Esophagus squamous epithelium (tissue), 4 donors: ENCODE results near the gene ZNF638.

Experiments
- POLR2A ChIP-seq, 4 donors: fragments of 450-650 bp; IDR thresholded peaks; one replicate each; pipeline ENCODE4 v1.6.1; 2017; ENCODE audit warnings: antibody characterized with exemption in 4 of 4, mild to moderate bottlenecking in 4 of 4, moderate library complexity in 3 of 4
- TF ChIP-seq, protein P1 (sequence below), 6 experiments: fragments of 450-650 bp in 4 of 6; fragments of 200-600 bp in 2 of 6; sonication (generic) in 2 of 6; IDR thresholded peaks; one replicate each; pipeline ENCODE4 v1.5.1; 2016 to 2019; ENCODE audit warnings: antibody characterized with exemption in 6 of 6, mild to moderate bottlenecking in 4 of 6, moderate library complexity in 4 of 6

DNA sequence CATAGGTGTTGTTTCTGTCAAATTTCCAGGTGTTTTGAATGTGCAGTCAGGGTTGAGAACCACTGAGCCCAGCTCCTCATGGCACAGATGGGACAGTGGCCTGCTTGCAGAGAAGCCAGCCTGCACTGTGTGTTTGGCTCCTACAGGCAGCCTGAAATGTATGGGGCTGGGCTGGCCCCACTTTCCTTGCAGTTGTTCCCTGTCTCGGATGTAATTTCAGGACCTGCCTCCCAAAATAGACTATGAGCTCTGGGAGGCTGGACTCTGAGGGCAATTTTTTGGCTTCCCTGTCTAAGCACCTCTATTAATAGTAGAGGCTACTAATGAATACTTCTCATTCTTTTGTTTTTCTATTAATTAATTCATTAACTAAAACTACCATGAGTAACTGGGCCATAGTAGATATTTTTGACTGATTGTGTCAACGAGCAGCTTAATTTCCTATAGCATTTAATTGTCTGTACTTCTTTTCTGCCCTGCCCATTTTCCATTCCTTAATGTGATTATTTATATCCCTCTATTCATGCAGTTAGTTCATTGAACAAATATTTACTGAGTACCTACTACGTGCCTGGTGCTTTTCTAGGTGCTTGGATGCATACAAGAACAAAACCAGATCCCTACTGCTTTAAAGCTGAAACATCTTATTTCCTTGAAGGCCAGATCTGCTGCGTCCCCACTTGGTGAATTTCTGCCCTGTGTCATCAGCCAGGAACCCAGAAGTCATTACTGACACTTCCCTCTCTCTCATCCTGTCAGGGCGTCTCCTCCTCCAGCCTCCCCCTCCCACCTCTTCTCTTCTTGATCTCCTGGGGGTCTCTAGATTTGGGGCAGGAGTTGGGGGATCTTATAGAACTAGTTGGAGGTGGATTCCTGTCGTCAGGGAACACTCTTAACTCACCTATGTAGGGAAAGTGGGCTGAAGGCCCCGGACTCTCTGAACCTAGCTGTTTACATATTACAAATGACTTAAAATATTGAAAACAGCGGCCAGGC lies 138.1 kb downstream of the ZNF638 start:
- TF ChIP-seq, protein P1, sequence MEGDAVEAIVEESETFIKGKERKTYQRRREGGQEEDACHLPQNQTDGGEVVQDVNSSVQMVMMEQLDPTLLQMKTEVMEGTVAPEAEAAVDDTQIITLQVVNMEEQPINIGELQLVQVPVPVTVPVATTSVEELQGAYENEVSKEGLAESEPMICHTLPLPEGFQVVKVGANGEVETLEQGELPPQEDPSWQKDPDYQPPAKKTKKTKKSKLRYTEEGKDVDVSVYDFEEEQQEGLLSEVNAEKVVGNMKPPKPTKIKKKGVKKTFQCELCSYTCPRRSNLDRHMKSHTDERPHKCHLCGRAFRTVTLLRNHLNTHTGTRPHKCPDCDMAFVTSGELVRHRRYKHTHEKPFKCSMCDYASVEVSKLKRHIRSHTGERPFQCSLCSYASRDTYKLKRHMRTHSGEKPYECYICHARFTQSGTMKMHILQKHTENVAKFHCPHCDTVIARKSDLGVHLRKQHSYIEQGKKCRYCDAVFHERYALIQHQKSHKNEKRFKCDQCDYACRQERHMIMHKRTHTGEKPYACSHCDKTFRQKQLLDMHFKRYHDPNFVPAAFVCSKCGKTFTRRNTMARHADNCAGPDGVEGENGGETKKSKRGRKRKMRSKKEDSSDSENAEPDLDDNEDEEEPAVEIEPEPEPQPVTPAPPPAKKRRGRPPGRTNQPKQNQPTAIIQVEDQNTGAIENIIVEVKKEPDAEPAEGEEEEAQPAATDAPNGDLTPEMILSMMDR (IDR thresholded peaks at IDR 0.05): no peak
- no peak for TF ChIP-seq POLR2A (IDR thresholded peaks at IDR 0.05)
